Measurements from ENCODE around the gene BTK. TPM values are rescaled to one million over a fixed set of nuclear protein-coding genes. Genes with fewer than 3 reads are reported as not detected.

BTK gene
- total RNA-seq, 1 experiment from 2014 or later: 0.35 TPM

- Histone ChIP-seq H3K4ac (ENCODE audit: low read depth, low read length) (no peak overlapping the region), H4K20me1 (ENCODE audit: control insufficient read depth, insufficient read depth, insufficient read length) (no peaks in the 10 kb centered on the region), H3K23ac (ENCODE audit: insufficient read length, low read depth, low read length) (no peak overlapping the region), H2BK12ac (ENCODE audit: insufficient read length, low read depth, low read length) (no peak overlapping the region), H3K27ac (ENCODE audit: insufficient read length, low read depth, low read length) (no peak overlapping the region), H2BK120ac (ENCODE audit: low read depth, low read length, poor library complexity, severe bottlenecking) (no peak overlapping the region), H2AFZ (ENCODE audit: low read length) (no peak overlapping the region), H3K18ac (ENCODE audit: insufficient read length, low read depth, low read length) (no peak overlapping the region), H2AK5ac (ENCODE audit: insufficient read length, low read length) (no peak overlapping the region), H2BK15ac (ENCODE audit: low read depth, low read length) (no peak overlapping the region), H3K14ac (ENCODE audit: insufficient read depth, low read length) (no peak overlapping the region), H3K79me1 (ENCODE audit: insufficient read depth, low read depth, low read length, poor library complexity, severe bottlenecking) (no peaks in the 10 kb centered on the region), H3K4me1 (ENCODE audit: insufficient read depth, low read length) (no peaks in the 10 kb centered on the region; the same call in 1 of the 2 replicates), H2BK20ac (ENCODE audit: low read depth, low read length, poor library complexity, severe bottlenecking) (no peak overlapping the region), H2BK5ac (ENCODE audit: insufficient read length, low read length) (no peak overlapping the region), H3K56ac (ENCODE audit: insufficient read length, low read depth, low read length) (no peak overlapping the region), H4K8ac (replicated peaks; ENCODE audit: insufficient read length, low read depth, low read length) (no peak overlapping the region), H3K79me2 (ENCODE audit: insufficient read depth, low read length) (no peaks in the 10 kb centered on the region), H3K4me2 (ENCODE audit: insufficient read depth, insufficient read length, low read length) (no peak overlapping the region), H4K91ac (ENCODE audit: insufficient read length, low read depth, low read length) (no peak overlapping the region), H3K9me3 (ENCODE audit: control insufficient read depth, low read depth, low read length) (peaks cover 42% of the 10 kb centered on the region), H3K27me3 (ENCODE audit: insufficient read depth, low read length) (no peaks in the 10 kb centered on the region), H3K9ac (ENCODE audit: extremely low read depth, insufficient read length, low read length) (no peak overlapping the region), H4K5ac (ENCODE audit: insufficient read length, low read depth, low read length) (no peak overlapping the region), H3T11ph (ENCODE audit: low read length) (no peak overlapping the region), H3K23me2 (ENCODE audit: insufficient read length, low read depth, low read length, poor library complexity, severe bottlenecking) (no peaks in the 10 kb centered on the region)
- H3K4me1 Mint-ChIP-seq: peaks cover 4 to 13% of the 10 kb centered on the region in 2 experiments
- H3K36me3 Mint-ChIP-seq (ENCODE audit: insufficient read depth in 1 of 3, low read depth in 3 of 3): no peaks in the 10 kb centered on the region; a peak in 1 of 7 replicates
- TF ChIP-seq CTCF (conservative IDR thresholded peaks at IDR 0.05): no peak
- no peak overlapping the region for H3K27ac Mint-ChIP-seq
- no peaks in the 10 kb centered on the region for H3K27me3 Mint-ChIP-seq (ENCODE audit: low read depth)
- DNase-seq: no peak
- WGBS (ENCODE audit: extremely low coverage, insufficient read length, low lambda C conversion rate): no CpG with 5 or more reads among the region's 7 CpGs
- H3K9me3 Mint-ChIP-seq: peaks cover 42 to 55% of the 10 kb centered on the region in 2 experiments
- H3K4me3 Mint-ChIP-seq: no peak overlapping the region
Observed at GRCh38 chrX:101385026-101385684, 836 bp downstream of the BTK start.

Data from H9 (cell line).